Keratinocyte (primary cell): ENCODE data around the gene NUP214. TPM values are rescaled to one million over a fixed set of nuclear protein-coding genes. Genes with fewer than 3 reads are reported as not detected.
"Not testable (repeated sequence)": the region's sequence is repeated elsewhere in the genome, so short reads cannot be mapped to it uniquely, and the experiment has no call there.

Source experiments
- DNase-seq: peaks from one replicate; pipeline ENCODE4 v3.0.0-alpha.2; 2011; ENCODE audit warnings: low read depth, missing footprints, low spot score
- FAIRE-seq: peaks from 2 replicates; lab custom pipeline; 2011; peaks lifted over from hg19 to GRCh38; lab: Jason Lieb, UNC
- H2AFZ ChIP-seq: 2 replicates; pipeline ENCODE4 v1.6.0; 2012; ENCODE audit warnings: low read length, control low read depth, inconsistent platforms; ENCODE audit not compliant: control insufficient read depth
- H3K27ac ChIP-seq: 2 replicates; pipeline ENCODE4 v1.5.1; 2011; ENCODE audit warnings: low read length; ENCODE audit not compliant: control insufficient read depth, insufficient read depth
- H3K27me3 ChIP-seq: 3 replicates; pipeline ENCODE4 v1.6.0; 2011; ENCODE audit warnings: low read length; ENCODE audit not compliant: control insufficient read depth, insufficient read depth; ENCODE audit errors: extremely low read depth
- H3K36me3 ChIP-seq, 2 experiments: 2 replicates in 1 of 2; 3 replicates in 1 of 2; pipeline ENCODE4 v1.5.1; 2011; ENCODE audit warnings: low read length in 2 of 2, mild to moderate bottlenecking in 1 of 2; ENCODE audit not compliant: control insufficient read depth in 2 of 2, insufficient read depth in 2 of 2; ENCODE audit errors: extremely low read depth in 1 of 2
- H3K4me1 ChIP-seq: 3 replicates; pipeline ENCODE4 v1.5.1; 2011; ENCODE audit warnings: low read length; ENCODE audit not compliant: control insufficient read depth, insufficient read depth; ENCODE audit errors: extremely low read depth
- H3K4me2 ChIP-seq: 3 replicates; pipeline ENCODE4 v1.6.0; 2011; ENCODE audit warnings: low read depth, low read length; ENCODE audit not compliant: control insufficient read depth, insufficient read depth; ENCODE audit errors: extremely low read depth
- H3K4me3 ChIP-seq, 3 experiments: fragments of 200-600 bp in 1 of 3; sonication (generic) in 1 of 3; 2 replicates in 2 of 3; 3 replicates in 1 of 3; pipeline ENCODE4 v1.5.1; 2011 to 2016; ENCODE audit warnings: low read length in 3 of 3, mild to moderate bottlenecking in 3 of 3, control low read depth in 2 of 3, inconsistent platforms in 1 of 3, low read depth in 1 of 3, mixed read lengths in 1 of 3, mixed run types in 1 of 3, moderate library complexity in 1 of 3; ENCODE audit not compliant: control insufficient read depth in 2 of 3, insufficient read depth in 2 of 3; ENCODE audit errors: extremely low read depth in 1 of 3
- H3K79me2 ChIP-seq: 2 replicates; pipeline ENCODE4 v1.6.0; 2012; ENCODE audit warnings: low read length; ENCODE audit not compliant: control insufficient read depth, insufficient read depth
- H3K9ac ChIP-seq: 3 replicates; pipeline ENCODE4 v1.6.0; 2011; ENCODE audit warnings: low read length; ENCODE audit not compliant: control insufficient read depth, insufficient read depth; ENCODE audit errors: extremely low read depth
- H3K9me1 ChIP-seq: 3 replicates; pipeline ENCODE4 v1.6.0; 2011; ENCODE audit warnings: low read length; ENCODE audit not compliant: control insufficient read depth, insufficient read depth; ENCODE audit errors: extremely low read depth
- H3K9me3 ChIP-seq: 2 replicates; pipeline ENCODE4 v1.5.1; 2012; ENCODE audit warnings: low read depth, low read length; ENCODE audit not compliant: control insufficient read depth
- H4K20me1 ChIP-seq: 3 replicates; pipeline ENCODE4 v1.6.0; 2011; ENCODE audit warnings: low read length; ENCODE audit not compliant: control insufficient read depth, insufficient read depth; ENCODE audit errors: extremely low read depth
- EZH2 ChIP-seq: IDR thresholded peaks from one replicate; pipeline ENCODE4 v1.6.1; 2012; ENCODE audit warnings: inconsistent platforms, mild to moderate bottlenecking, low read length, moderate library complexity
- dilution Hi-C: fragments of 300-500 bp; cut with MboI; formaldehyde crosslinking; loops from one replicate; pipeline ENCODE4 v1.7.0; 2020; ENCODE audit warnings: low sequenced_read_pairs; ENCODE audit not compliant: extremely low pct_ligation_motif_present
- polyA plus RNA-seq, 5 experiments: library from polyadenylated mRNA; depleted of rRNA in 3 of 5; stranded (reverse) in 3 of 5; stranded (forward) in 1 of 5; unstranded in 1 of 5; fragments of >200 nt; gene quantifications; 1 replicate in 1 of 5; 2 replicates in 3 of 5; 3 replicates in 1 of 5; pipeline versions ENCODE4 v1.2.1 to v1.2.3, GENCODE V29; 2011 to 2012; ENCODE audit warnings: missing spikeins in 2 of 5, low read depth in 1 of 5, low replicate concordance in 1 of 5
- TF ChIP-seq, protein P1 (sequence below), 3 experiments: IDR thresholded peaks in 1 of 3; conservative IDR thresholded peaks in 1 of 3; optimal IDR thresholded peaks in 1 of 3; 2 replicates in 2 of 3; 3 replicates in 1 of 3; pipeline versions ENCODE3 to v1.5.1; 2011; ENCODE audit warnings: low read length in 3 of 3, mild to moderate bottlenecking in 3 of 3, moderate library complexity in 2 of 3, control low read depth in 1 of 3, inconsistent platforms in 1 of 3; ENCODE audit not compliant: insufficient read depth in 2 of 3; ENCODE audit errors: extremely low read depth in 1 of 3

Gene NUP214
- polyA plus RNA-seq, 1 donor (not counting 4 experiments of a cell fraction or from before 2014, with no cell fraction given), result 7.3 TPM

DNA sequence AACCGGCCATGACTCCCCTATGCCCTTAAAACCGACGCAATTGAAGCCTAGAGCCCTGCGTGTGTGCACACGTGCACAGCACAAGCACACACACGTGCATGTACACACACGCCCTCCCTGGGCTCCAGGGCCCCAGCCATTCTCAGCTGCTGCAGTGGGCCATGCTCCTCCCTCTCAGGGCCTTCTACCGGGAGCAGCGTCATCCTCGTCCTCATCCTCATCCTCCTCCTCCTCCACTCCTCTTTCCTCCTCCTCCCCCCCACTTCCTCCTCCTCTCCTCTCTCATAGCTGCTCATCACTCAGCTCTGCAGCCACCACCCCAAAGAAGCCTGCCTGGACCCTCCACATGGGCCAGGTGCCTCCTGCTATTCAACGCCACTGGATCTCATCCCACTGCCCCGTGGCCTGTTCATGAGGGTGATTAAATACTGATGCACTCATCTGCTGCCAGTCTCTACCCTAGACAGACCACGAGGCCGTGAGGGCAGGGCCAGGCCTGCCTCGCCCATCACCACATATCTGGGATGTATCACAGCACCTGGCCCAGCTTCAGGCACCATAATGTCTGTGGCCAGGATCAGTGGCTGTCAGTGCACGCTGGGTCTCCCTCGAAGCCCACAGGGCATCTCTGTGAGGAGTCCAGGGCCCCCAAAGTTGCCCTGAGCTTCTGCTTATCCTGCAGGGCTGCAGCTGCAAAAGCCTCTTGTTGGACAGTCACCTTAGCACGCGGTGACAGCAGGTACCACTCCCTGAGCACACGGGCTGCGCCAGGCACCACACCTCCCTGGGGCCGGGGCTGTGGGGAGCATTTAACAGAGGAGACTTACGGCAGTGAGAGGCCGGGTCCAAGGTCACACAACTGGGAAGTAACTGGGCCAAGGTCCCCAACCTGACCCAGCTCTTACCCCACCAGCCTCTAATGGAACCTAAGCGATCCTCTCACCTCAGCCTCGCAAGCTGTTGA lies 141.2 kb downstream of the NUP214 start:
- Histone ChIP-seq H2AFZ (peak overlapping the region; percentile 39), H3K4me1 (peaks cover 13% of the 10 kb centered on the region), H3K9me1 (no peaks in the 10 kb centered on the region), H3K79me2 (no peaks in the 10 kb centered on the region), H3K4me2 (peak overlapping the region; percentile 1), H3K27me3 (no peaks in the 10 kb centered on the region), H3K9me3 (no peaks in the 10 kb centered on the region), H3K36me3 (no peaks in the 10 kb centered on the region), H4K20me1 (no peaks in the 10 kb centered on the region), H3K4me3 (no peak overlapping the region), H3K27ac (peak overlapping the region; percentile 18), H3K9ac (peak overlapping the region; percentile 31)
- DNase-seq (peak; percentile 38), FAIRE-seq (no peak)
- TF ChIP-seq EZH2, result no peak
- TF ChIP-seq, protein P1, sequence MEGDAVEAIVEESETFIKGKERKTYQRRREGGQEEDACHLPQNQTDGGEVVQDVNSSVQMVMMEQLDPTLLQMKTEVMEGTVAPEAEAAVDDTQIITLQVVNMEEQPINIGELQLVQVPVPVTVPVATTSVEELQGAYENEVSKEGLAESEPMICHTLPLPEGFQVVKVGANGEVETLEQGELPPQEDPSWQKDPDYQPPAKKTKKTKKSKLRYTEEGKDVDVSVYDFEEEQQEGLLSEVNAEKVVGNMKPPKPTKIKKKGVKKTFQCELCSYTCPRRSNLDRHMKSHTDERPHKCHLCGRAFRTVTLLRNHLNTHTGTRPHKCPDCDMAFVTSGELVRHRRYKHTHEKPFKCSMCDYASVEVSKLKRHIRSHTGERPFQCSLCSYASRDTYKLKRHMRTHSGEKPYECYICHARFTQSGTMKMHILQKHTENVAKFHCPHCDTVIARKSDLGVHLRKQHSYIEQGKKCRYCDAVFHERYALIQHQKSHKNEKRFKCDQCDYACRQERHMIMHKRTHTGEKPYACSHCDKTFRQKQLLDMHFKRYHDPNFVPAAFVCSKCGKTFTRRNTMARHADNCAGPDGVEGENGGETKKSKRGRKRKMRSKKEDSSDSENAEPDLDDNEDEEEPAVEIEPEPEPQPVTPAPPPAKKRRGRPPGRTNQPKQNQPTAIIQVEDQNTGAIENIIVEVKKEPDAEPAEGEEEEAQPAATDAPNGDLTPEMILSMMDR (optimal IDR thresholded peaks at IDR 0.05 in 1 of 3, IDR thresholded peaks at IDR 0.05 in 1 of 3, conservative IDR thresholded peaks at IDR 0.05 in 1 of 3; ENCODE audit: extremely low read depth in 1 of 3, insufficient read depth in 2 of 3, low read length in 3 of 3), result no peak
- dilution Hi-C loops, result no loop called here

DNA sequence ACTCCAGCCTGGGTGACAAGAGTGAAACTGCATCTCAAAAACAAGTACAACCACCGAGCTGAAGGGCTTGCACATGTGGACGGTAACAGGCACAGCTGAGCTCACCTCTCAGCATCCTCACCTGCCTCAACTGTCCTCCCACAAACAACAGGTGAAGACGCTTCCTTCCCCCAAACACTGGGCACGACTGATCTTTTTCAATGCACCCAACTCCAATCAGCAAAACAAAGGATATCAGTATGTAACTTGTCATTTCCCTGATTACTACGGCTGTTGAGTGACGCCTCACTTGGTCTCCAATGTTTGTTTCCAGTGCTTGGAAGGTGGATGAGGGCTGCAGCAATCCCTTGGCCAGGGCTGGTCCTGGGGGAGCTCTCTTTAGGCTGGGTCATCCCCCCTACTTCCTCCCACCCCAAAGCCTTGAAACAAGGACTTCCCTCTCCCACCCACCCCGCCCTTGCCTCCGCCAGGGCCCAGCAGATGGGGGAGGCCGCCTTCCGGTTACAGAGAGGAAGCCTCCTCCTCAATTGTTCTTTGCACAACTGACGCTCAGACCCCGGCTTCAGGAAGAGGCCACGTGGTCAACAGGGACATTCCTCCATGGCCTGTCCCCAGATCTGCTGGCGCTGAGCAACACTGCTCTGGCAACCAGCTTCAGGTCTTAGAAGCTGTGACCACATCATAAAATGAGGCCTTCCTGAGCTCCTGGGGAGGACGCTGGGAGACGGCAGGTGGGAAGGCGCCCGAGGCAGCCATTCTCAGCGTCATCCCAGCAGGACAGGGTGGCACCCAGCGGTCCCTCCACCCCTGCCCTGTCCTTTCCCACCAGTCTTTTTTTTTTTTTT lies 145.0 kb downstream of the NUP214 start:
- TF ChIP-seq, protein P1 (optimal IDR thresholded peaks at IDR 0.05 in 1 of 3, IDR thresholded peaks at IDR 0.05 in 1 of 3, conservative IDR thresholded peaks at IDR 0.05 in 1 of 3; ENCODE audit: extremely low read depth in 1 of 3, insufficient read depth in 2 of 3, low read length in 3 of 3), result no peak
- TF ChIP-seq EZH2, result no peak
- DNase-seq, result no peak
- no peak overlapping the region for H2AFZ ChIP-seq
- H3K9me3 ChIP-seq, result no peaks in the 10 kb centered on the region
- H3K27ac ChIP-seq, result no peak overlapping the region
- H3K4me1 ChIP-seq, result peaks cover 13% of the 10 kb centered on the region
- no peak overlapping the region for H3K4me2 ChIP-seq
- H3K36me3 ChIP-seq, result no peaks in the 10 kb centered on the region
- peaks cover 5% of the 10 kb centered on the region for H3K27me3 ChIP-seq
- no peaks in the 10 kb centered on the region for H4K20me1 ChIP-seq
- dilution Hi-C loops, result no loop called here
- H3K9me1 ChIP-seq, result no peaks in the 10 kb centered on the region
- H3K4me3 ChIP-seq, result no peak overlapping the region
- H3K9ac ChIP-seq, result no peak overlapping the region
- H3K79me2 ChIP-seq, result no peaks in the 10 kb centered on the region
- no peak for FAIRE-seq

DNA sequence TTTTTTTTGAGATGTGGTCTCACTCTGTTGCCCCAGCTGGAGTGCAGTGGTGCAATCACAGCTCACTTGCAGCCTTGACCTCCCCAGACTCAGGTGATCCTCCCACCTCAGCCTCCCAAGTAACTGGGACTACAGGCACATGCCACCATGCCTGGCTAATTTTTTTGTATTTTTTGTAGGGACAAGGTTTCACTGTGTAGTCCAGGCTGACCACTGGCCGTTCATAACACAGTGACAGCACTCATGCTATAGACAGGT lies 145.6 kb downstream of the NUP214 start:
- Histone ChIP-seq H3K4me1 (peaks cover 10% of the 10 kb centered on the region), H3K27me3 (peaks cover 10% of the 10 kb centered on the region)
- H3K4me2 ChIP-seq, H3K9ac ChIP-seq, H3K79me2 ChIP-seq, H3K9me3 ChIP-seq, H3K4me3 ChIP-seq, DNase-seq, H3K36me3 ChIP-seq, H4K20me1 ChIP-seq, dilution Hi-C loops, H3K27ac ChIP-seq, FAIRE-seq, H2AFZ ChIP-seq, H3K9me1 ChIP-seq: not testable (repeated sequence)
